Measurements from ENCODE around the gene ARFGEF2.

ARFGEF2 gene

GRCh38 chr20:48912065-48912464 is 9.4 kb upstream of the ARFGEF2 start:
- CTCF ChIA-PET = interaction anchor here (1.6 kb wide), 1 partner anchor 255 kb away, joined by 3 read pairs; no protein-coding TSS in a partner anchor
- no peak for TF ChIP-seq ELF4 (IDR thresholded peaks at IDR 0.05)
- no peak for TF ChIP-seq ZNF384 (IDR thresholded peaks at IDR 0.05)
- TF ChIP-seq HDGF (IDR thresholded peaks at IDR 0.05; ENCODE audit: borderline replicate concordance) = no peak
- DNase-seq (ENCODE audit: extremely low spot score) = no peak
- POLR2A ChIA-PET = no interaction called here

- no peak for DNase-seq (ENCODE audit: extremely low spot score)
- TF ChIP-seq FOXM1 (IDR thresholded peaks at IDR 0.05; ENCODE audit: borderline replicate concordance) (no peak), HDGF (IDR thresholded peaks at IDR 0.05; ENCODE audit: borderline replicate concordance) (no peak), FOXA1 (IDR thresholded peaks at IDR 0.05) (no peak), ZNF384 (IDR thresholded peaks at IDR 0.05) (no peak), CTBP1 (IDR thresholded peaks at IDR 0.05; ENCODE audit: borderline replicate concordance) (no peak), TARDBP (IDR thresholded peaks at IDR 0.05) (no peak), SUZ12 (IDR thresholded peaks at IDR 0.05) (no peak), NFRKB (IDR thresholded peaks at IDR 0.05) (no peak), ARNT (IDR thresholded peaks at IDR 0.05) (no peak), ELF4 (IDR thresholded peaks at IDR 0.05) (no peak), LEF1 (IDR thresholded peaks at IDR 0.05; ENCODE audit: borderline replicate concordance) (no peak), BHLHE40 (IDR thresholded peaks at IDR 0.05; ENCODE audit: borderline replicate concordance) (no peak), PKNOX1 (IDR thresholded peaks at IDR 0.05) (no peak), FOXK2 (IDR thresholded peaks at IDR 0.05) (no peak), SP1 (IDR thresholded peaks at IDR 0.05) (no peak), L3MBTL2 (conservative IDR thresholded peaks at IDR 0.05) (no peak)
- ChIA-PET CTCF (interaction anchor here (1.3 kb wide), 1 partner anchor 260 kb away, joined by 3 read pairs; no protein-coding TSS in a partner anchor), POLR2A (no interaction called here)
Measured at GRCh38 chr20:48916699-48917098, 4.8 kb upstream of the ARFGEF2 start.

- POLR2A ChIA-PET = no interaction called here
- CTCF ChIA-PET = no interaction called here
- no peak for TF ChIP-seq FOXM1 (IDR thresholded peaks at IDR 0.05; ENCODE audit: borderline replicate concordance)
- TF ChIP-seq FOXA1 (IDR thresholded peaks at IDR 0.05) = no peak
- TF ChIP-seq BHLHE40 (IDR thresholded peaks at IDR 0.05; ENCODE audit: borderline replicate concordance) = no peak
- TF ChIP-seq CTBP1 (IDR thresholded peaks at IDR 0.05; ENCODE audit: borderline replicate concordance) = no peak
- TF ChIP-seq PKNOX1 (IDR thresholded peaks at IDR 0.05) = no peak
- no peak for TF ChIP-seq FOXK2 (IDR thresholded peaks at IDR 0.05)
- no peak for TF ChIP-seq TARDBP (IDR thresholded peaks at IDR 0.05)
- no peak for TF ChIP-seq SP1 (IDR thresholded peaks at IDR 0.05)
- TF ChIP-seq ELF4 (IDR thresholded peaks at IDR 0.05) = no peak
- TF ChIP-seq ARNT (IDR thresholded peaks at IDR 0.05) = no peak
- TF ChIP-seq SUZ12 (IDR thresholded peaks at IDR 0.05) = no peak
- TF ChIP-seq ZNF384 (IDR thresholded peaks at IDR 0.05) = no peak
- TF ChIP-seq HDGF (IDR thresholded peaks at IDR 0.05; ENCODE audit: borderline replicate concordance) = no peak
- TF ChIP-seq L3MBTL2 (conservative IDR thresholded peaks at IDR 0.05) = no peak
- no peak for TF ChIP-seq NFRKB (IDR thresholded peaks at IDR 0.05)
- TF ChIP-seq LEF1 (IDR thresholded peaks at IDR 0.05; ENCODE audit: borderline replicate concordance) = no peak
- no peak for DNase-seq (ENCODE audit: extremely low spot score)
Measured at GRCh38 chr20:48919336-48919881, 2.1 kb upstream of the ARFGEF2 start.

- TF ChIP-seq CTBP1 (IDR thresholded peaks at IDR 0.05; ENCODE audit: borderline replicate concordance) (no peak), ZNF384 (IDR thresholded peaks at IDR 0.05) (no peak), FOXM1 (IDR thresholded peaks at IDR 0.05; ENCODE audit: borderline replicate concordance) (no peak), SP1 (IDR thresholded peaks at IDR 0.05) (no peak), FOXA1 (IDR thresholded peaks at IDR 0.05) (no peak), ARNT (IDR thresholded peaks at IDR 0.05) (no peak), LEF1 (IDR thresholded peaks at IDR 0.05; ENCODE audit: borderline replicate concordance) (no peak), ELF4 (IDR thresholded peaks at IDR 0.05) (no peak), BHLHE40 (IDR thresholded peaks at IDR 0.05; ENCODE audit: borderline replicate concordance) (no peak), L3MBTL2 (conservative IDR thresholded peaks at IDR 0.05) (no peak), PKNOX1 (IDR thresholded peaks at IDR 0.05) (no peak), SUZ12 (IDR thresholded peaks at IDR 0.05) (no peak), FOXK2 (IDR thresholded peaks at IDR 0.05) (no peak), HDGF (IDR thresholded peaks at IDR 0.05; ENCODE audit: borderline replicate concordance) (no peak), TARDBP (IDR thresholded peaks at IDR 0.05) (no peak), NFRKB (IDR thresholded peaks at IDR 0.05) (no peak)
- ChIA-PET CTCF (interaction anchor here (0.7 kb wide), 1 partner anchor 99 kb away, joined by 5 read pairs; no protein-coding TSS in a partner anchor), POLR2A (interaction anchor here (1.1 kb wide), 1 partner anchor 126 kb away, joined by 4 read pairs; the partner anchor contains the start of gene CSE1L)
- no peak for DNase-seq (ENCODE audit: extremely low spot score)
Measured at GRCh38 chr20:48919882-48920526, 1.5 kb upstream of the ARFGEF2 start.

- DNase-seq (ENCODE audit: extremely low spot score) = no peak
- TF ChIP-seq FOXK2 (IDR thresholded peaks at IDR 0.05) (no peak), L3MBTL2 (conservative IDR thresholded peaks at IDR 0.05) (no peak), LEF1 (IDR thresholded peaks at IDR 0.05; ENCODE audit: borderline replicate concordance) (no peak), TARDBP (IDR thresholded peaks at IDR 0.05) (no peak), ZNF384 (IDR thresholded peaks at IDR 0.05) (no peak), CTBP1 (IDR thresholded peaks at IDR 0.05; ENCODE audit: borderline replicate concordance) (no peak), FOXM1 (IDR thresholded peaks at IDR 0.05; ENCODE audit: borderline replicate concordance) (no peak), SP1 (IDR thresholded peaks at IDR 0.05) (no peak; the same call in 1 of the 2 replicates)
- ChIA-PET POLR2A (interaction anchor here (1.1 to 1.4 kb wide), 2 partner anchors 18 to 125 kb away, joined by 3 to 4 read pairs; partner anchors contain the start of gene CSE1L), CTCF (interaction anchor here (0.7 kb wide), 1 partner anchor 100 kb away, joined by 5 read pairs; no protein-coding TSS in a partner anchor)
Measured at GRCh38 chr20:48920527-48921167, 864 bp upstream of the ARFGEF2 start.

Measured in HEK293T (cell line).